HCT116 (cell line): ENCODE results near the gene AXIN2. TPM values are rescaled to one million over a fixed set of nuclear protein-coding genes. Genes with fewer than 3 reads are reported as not detected.

Experiments
- ATAC-seq: fragments of 200-7000 bp; cut with Tn5 transposase; 2 replicates; pipeline ENCODE4 v1.9.1; 2020; ENCODE audit warnings: mild to moderate bottlenecking, moderate library complexity
- BruUV-seq: library from RNA; stranded (reverse); fragments of 400-500 nt; replicated peaks from 2 replicates; lab custom pipeline; 2021; lab: Mats Ljungman, UMichigan
- CTCF ChIA-PET: fragments of 300-600 bp; sonication (Branson Sonifier 250); formaldehyde crosslinking; loops from one replicate; lab custom pipeline; 2021; ENCODE audit warnings: antibody characterized with exemption; lab: Charles Lee
- POLR2A ChIA-PET: fragments of 300-600, 350-600 bp; sonication (Branson Sonifier 250); formaldehyde crosslinking; loops from one replicate; lab custom pipeline; 2021; ENCODE audit warnings: antibody characterized with exemption; lab: Charles Lee
- RAD21 ChIA-PET, 2 experiments: fragments of 300-600 bp; sonication (Branson Sonifier 250); formaldehyde crosslinking; loops; one replicate each; lab custom pipeline; 2023; ENCODE audit warnings: low total read pairs in 2 of 2; ENCODE audit not compliant: uncharacterized antibody in 2 of 2, unreplicated experiment in 2 of 2, low non-redundant PET in 1 of 2; lab: Charles Lee
- DNase-seq: peaks from one replicate; pipeline ENCODE4 v3.0.0-alpha.2; 2010; ENCODE audit warnings: low read depth, low spot score
- H2AFZ ChIP-seq: fragments of 200-600 bp; shearing (Covaris generic), sonication (generic); 2 replicates; pipeline ENCODE4 v1.6.1; 2017; ENCODE audit warnings: low read depth, mixed run types, mixed read lengths, antibody characterized with exemption, low read length; ENCODE audit not compliant: poor library complexity, severe bottlenecking
- H3K27ac ChIP-seq: 2 replicates; pipeline ENCODE4 v1.5.1; 2012; ENCODE audit warnings: low read depth, low read length
- H3K27me3 ChIP-seq: fragments of 200-600 bp; sonication (generic); 2 replicates; pipeline ENCODE4 v1.6.1; 2016; ENCODE audit warnings: mixed run types, low read length, mixed read lengths; ENCODE audit not compliant: insufficient read depth
- H3K36me3 ChIP-seq, 2 experiments: fragments of 200-500 bp in 1 of 2; fragments of 200-600 bp in 1 of 2; sonication (Bioruptor generic) in 1 of 2; sonication (generic) in 1 of 2; 2 replicates each; pipeline versions ENCODE4 v1.5.1 to v1.6.1; 2014 to 2016; ENCODE audit warnings: low read length in 2 of 2, inconsistent platforms in 1 of 2, mixed read lengths in 1 of 2, mixed run types in 1 of 2; ENCODE audit not compliant: insufficient read depth in 2 of 2, control insufficient read depth in 1 of 2
- H3K4me1 ChIP-seq, 2 experiments: fragments of 200-600 bp in 1 of 2; sonication (generic) in 1 of 2; 2 replicates each; pipeline versions ENCODE4 v1.5.1 to v1.6.1; 2012 to 2017; ENCODE audit warnings: low read length in 2 of 2, inconsistent platforms in 1 of 2, mild to moderate bottlenecking in 1 of 2, mixed read lengths in 1 of 2, mixed run types in 1 of 2, moderate library complexity in 1 of 2; ENCODE audit not compliant: insufficient read depth in 2 of 2, control insufficient read depth in 1 of 2
- H3K4me2 ChIP-seq: fragments of 200-600 bp; sonication (generic); 2 replicates; pipeline ENCODE4 v1.6.1; 2017; ENCODE audit warnings: mixed run types, low read length, mixed read lengths
- H3K4me3 ChIP-seq, 2 experiments: fragments of 200-600 bp in 1 of 2; sonication (generic) in 1 of 2; replicated peaks in 1 of 2; 2 replicates each; pipeline ENCODE4 v1.5.1; 2011 to 2016; ENCODE audit warnings: low read length in 2 of 2, control low read depth in 1 of 2, low read depth in 1 of 2, mild to moderate bottlenecking in 1 of 2, mixed read lengths in 1 of 2, mixed run types in 1 of 2
- H3K79me2 ChIP-seq: fragments of 200-600 bp; sonication (generic); 2 replicates; pipeline ENCODE4 v1.6.1; 2017; ENCODE audit warnings: mild to moderate bottlenecking, mixed run types, low read length, moderate library complexity, mixed read lengths; ENCODE audit not compliant: insufficient read depth
- H3K9ac ChIP-seq: fragments of 200-600 bp; sonication (generic); 2 replicates; pipeline ENCODE4 v1.6.1; 2016; ENCODE audit warnings: low read length, mixed read lengths
- H3K9me2 ChIP-seq: fragments of 200-600 bp; sonication (generic), shearing (Covaris generic); 2 replicates; pipeline ENCODE4 v1.6.1; 2017; ENCODE audit warnings: mixed run types, mild to moderate bottlenecking, moderate library complexity; ENCODE audit not compliant: insufficient read depth
- H3K9me3 ChIP-seq, 2 experiments: fragments of 200-500 bp in 1 of 2; fragments of 200-600 bp in 1 of 2; sonication (Bioruptor generic) in 1 of 2; sonication (generic) in 1 of 2; 2 replicates each; pipeline ENCODE4 v1.6.1; 2014 to 2017; ENCODE audit warnings: low read length in 2 of 2, mixed read lengths in 2 of 2, inconsistent platforms in 1 of 2, low read depth in 1 of 2, mild to moderate bottlenecking in 1 of 2, mixed run types in 1 of 2, moderate library complexity in 1 of 2; ENCODE audit not compliant: control insufficient read depth in 1 of 2, insufficient read depth in 1 of 2
- H4K20me1 ChIP-seq: fragments of 200-600 bp; sonication (generic), shearing (Covaris generic); 2 replicates; pipeline ENCODE4 v1.6.1; 2017; ENCODE audit warnings: mixed run types, mild to moderate bottlenecking, moderate library complexity; ENCODE audit not compliant: insufficient read depth
- CBX3 ChIP-seq: IDR thresholded peaks from 2 replicates; pipeline ENCODE4 v1.6.1; 2012; ENCODE audit warnings: low read depth
- CEBPB ChIP-seq: IDR thresholded peaks from 2 replicates; pipeline ENCODE4 v1.6.1; 2012; ENCODE audit warnings: low read depth
- ELF1 ChIP-seq: IDR thresholded peaks from 2 replicates; pipeline ENCODE4 v1.6.1; 2012; ENCODE audit warnings: low read depth, borderline replicate concordance
- EZH2 ChIP-seq: fragments of 200-600 bp; sonication (generic); IDR thresholded peaks from 2 replicates; pipeline ENCODE4 v1.6.1; 2017; ENCODE audit warnings: antibody characterized with exemption, mixed run types
- FOSL1 ChIP-seq: IDR thresholded peaks from 2 replicates; pipeline ENCODE4 v1.6.1; 2012; ENCODE audit warnings: low read depth
- JUND ChIP-seq: IDR thresholded peaks from 2 replicates; pipeline ENCODE4 v1.6.1; 2012
- POLR2A ChIP-seq: IDR thresholded peaks from 2 replicates; pipeline ENCODE4 v1.7.0; 2011; ENCODE audit warnings: borderline replicate concordance; ENCODE audit not compliant: insufficient read depth, insufficient read length; ENCODE audit errors: extremely low read depth
- POLR2AphosphoS5 ChIP-seq: IDR thresholded peaks from 2 replicates; pipeline ENCODE4 v1.6.1; 2011; ENCODE audit warnings: mild to moderate bottlenecking, low read depth, low read length, moderate library complexity
- RAD21 ChIP-seq: IDR thresholded peaks from 2 replicates; pipeline ENCODE4 v1.6.1; 2012; ENCODE audit warnings: low read depth, mild to moderate bottlenecking
- SIN3A ChIP-seq: IDR thresholded peaks from 2 replicates; pipeline ENCODE4 v1.6.1; 2012; ENCODE audit warnings: low read depth
- SP1 ChIP-seq: IDR thresholded peaks from 2 replicates; pipeline ENCODE4 v1.6.1; 2012; ENCODE audit warnings: low read depth
- SRF ChIP-seq: IDR thresholded peaks from 2 replicates; pipeline ENCODE4 v1.6.1; 2012; ENCODE audit warnings: low read depth
- ZFX ChIP-seq: fragments of 450-650 bp; IDR thresholded peaks from 2 replicates; pipeline ENCODE4 v1.6.1; 2017
- intact Hi-C: fragments of 100-400 bp; cut with micrococcal nuclease; formaldehyde crosslinking; loops from 2 replicates; pipeline ENCODE4 v1.10.0; 2022
- total RNA-seq: library from RNA; stranded (reverse); gene quantifications from one replicate; pipeline ENCODE4 v1.2.1, GENCODE V29; 2021; ENCODE audit not compliant: unreplicated experiment
- TF ChIP-seq, protein P1 (sequence below): IDR thresholded peaks from 2 replicates; pipeline ENCODE4 v1.6.1; 2012
- TF ChIP-seq, protein P2 (sequence below): IDR thresholded peaks from 2 replicates; pipeline ENCODE4 v1.6.1; 2012
- TF ChIP-seq, protein P3 (sequence below): IDR thresholded peaks from 2 replicates; pipeline ENCODE4 v1.6.1; 2011; ENCODE audit warnings: mild to moderate bottlenecking, low read length, moderate library complexity; ENCODE audit not compliant: insufficient replicate concordance; ENCODE audit errors: extremely low read depth
- TF ChIP-seq, protein P4 (sequence below): IDR thresholded peaks from 2 replicates; pipeline ENCODE4 v1.6.1; 2012; ENCODE audit warnings: low read depth

Gene AXIN2
- total RNA-seq, 1 experiment from 2014 or later = 7.1 TPM

DNA sequence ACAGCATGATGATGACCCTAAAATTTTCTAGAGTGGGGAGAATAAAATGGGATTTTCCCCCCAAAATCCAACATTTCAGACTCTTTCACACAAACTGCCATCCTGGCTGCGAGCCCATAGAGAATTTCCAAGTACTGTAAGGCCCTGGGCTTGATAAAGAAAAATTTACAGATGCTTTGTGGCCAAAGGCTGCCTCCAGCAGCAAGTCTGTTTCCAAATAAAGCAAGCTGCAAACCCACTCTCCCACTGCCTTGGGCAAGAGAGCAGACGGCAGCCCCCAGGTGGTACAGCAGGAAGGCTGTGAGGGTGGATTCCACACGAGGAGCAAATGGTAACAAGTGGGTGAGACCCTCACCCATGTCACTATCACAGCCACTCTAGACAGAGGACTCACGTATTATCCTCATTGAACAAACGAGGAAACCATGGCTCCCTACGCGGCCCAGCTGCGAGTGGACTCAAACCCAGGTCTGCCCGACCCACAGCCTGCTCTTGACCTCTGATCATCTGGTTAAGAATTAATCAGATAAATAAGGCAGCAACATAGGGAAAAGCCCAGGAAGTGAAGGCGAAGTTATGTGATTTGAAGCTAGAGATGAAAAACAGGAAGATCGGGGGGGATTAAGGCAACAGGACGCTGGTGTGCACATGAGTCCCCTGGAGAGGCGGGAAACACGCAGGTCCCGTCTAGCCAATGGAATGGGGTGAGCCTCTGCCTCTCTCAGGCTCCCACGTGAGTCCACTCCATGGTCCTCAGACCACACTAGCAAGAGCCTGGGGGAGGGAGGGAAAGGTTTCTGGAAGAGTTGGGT is 37.4 kb downstream of the AXIN2 start:
- Histone ChIP-seq H3K4me3 (no peak overlapping the region), H3K27me3 (no peaks in the 10 kb centered on the region), H3K4me1 (peaks cover 0 to 5% of the 10 kb centered on the region in 2 experiments; a peak in 1 of 4 replicates), H3K9ac (no peak overlapping the region), H3K9me3 (no peaks in the 10 kb centered on the region), H3K79me2 (no peaks in the 10 kb centered on the region), H4K20me1 (no peaks in the 10 kb centered on the region), H2AFZ (no peak overlapping the region), H3K27ac (no peak overlapping the region; the same call in 1 of the 2 replicates), H3K9me2 (no peaks in the 10 kb centered on the region), H3K4me2 (no peak overlapping the region), H3K36me3 (peaks cover 0 to 4% of the 10 kb centered on the region in 2 experiments; a peak in 1 of 4 replicates)
- ATAC-seq (no peak), DNase-seq (no peak)
- ChIA-PET RAD21 (no interaction called here), CTCF (no interaction called here), POLR2A (no interaction called here)
- TF ChIP-seq RAD21 (no peak), CEBPB (no peak), POLR2AphosphoS5 (no peak), SRF (no peak), POLR2A (no peak), JUND (no peak), FOSL1 (no peak), EZH2 (no peak), SIN3A (no peak), CBX3 (no peak), ELF1 (no peak), ZFX (no peak), SP1 (no peak)
- TF ChIP-seq, protein P1, sequence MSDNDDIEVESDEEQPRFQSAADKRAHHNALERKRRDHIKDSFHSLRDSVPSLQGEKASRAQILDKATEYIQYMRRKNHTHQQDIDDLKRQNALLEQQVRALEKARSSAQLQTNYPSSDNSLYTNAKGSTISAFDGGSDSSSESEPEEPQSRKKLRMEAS = no peak
- TF ChIP-seq, protein P2, sequence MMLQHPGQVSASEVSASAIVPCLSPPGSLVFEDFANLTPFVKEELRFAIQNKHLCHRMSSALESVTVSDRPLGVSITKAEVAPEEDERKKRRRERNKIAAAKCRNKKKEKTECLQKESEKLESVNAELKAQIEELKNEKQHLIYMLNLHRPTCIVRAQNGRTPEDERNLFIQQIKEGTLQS = no peak
- TF ChIP-seq, protein P3, sequence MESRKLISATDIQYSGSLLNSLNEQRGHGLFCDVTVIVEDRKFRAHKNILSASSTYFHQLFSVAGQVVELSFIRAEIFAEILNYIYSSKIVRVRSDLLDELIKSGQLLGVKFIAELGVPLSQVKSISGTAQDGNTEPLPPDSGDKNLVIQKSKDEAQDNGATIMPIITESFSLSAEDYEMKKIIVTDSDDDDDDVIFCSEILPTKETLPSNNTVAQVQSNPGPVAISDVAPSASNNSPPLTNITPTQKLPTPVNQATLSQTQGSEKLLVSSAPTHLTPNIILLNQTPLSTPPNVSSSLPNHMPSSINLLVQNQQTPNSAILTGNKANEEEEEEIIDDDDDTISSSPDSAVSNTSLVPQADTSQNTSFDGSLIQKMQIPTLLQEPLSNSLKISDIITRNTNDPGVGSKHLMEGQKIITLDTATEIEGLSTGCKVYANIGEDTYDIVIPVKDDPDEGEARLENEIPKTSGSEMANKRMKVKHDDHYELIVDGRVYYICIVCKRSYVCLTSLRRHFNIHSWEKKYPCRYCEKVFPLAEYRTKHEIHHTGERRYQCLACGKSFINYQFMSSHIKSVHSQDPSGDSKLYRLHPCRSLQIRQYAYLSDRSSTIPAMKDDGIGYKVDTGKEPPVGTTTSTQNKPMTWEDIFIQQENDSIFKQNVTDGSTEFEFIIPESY = no peak
- TF ChIP-seq, protein P4, sequence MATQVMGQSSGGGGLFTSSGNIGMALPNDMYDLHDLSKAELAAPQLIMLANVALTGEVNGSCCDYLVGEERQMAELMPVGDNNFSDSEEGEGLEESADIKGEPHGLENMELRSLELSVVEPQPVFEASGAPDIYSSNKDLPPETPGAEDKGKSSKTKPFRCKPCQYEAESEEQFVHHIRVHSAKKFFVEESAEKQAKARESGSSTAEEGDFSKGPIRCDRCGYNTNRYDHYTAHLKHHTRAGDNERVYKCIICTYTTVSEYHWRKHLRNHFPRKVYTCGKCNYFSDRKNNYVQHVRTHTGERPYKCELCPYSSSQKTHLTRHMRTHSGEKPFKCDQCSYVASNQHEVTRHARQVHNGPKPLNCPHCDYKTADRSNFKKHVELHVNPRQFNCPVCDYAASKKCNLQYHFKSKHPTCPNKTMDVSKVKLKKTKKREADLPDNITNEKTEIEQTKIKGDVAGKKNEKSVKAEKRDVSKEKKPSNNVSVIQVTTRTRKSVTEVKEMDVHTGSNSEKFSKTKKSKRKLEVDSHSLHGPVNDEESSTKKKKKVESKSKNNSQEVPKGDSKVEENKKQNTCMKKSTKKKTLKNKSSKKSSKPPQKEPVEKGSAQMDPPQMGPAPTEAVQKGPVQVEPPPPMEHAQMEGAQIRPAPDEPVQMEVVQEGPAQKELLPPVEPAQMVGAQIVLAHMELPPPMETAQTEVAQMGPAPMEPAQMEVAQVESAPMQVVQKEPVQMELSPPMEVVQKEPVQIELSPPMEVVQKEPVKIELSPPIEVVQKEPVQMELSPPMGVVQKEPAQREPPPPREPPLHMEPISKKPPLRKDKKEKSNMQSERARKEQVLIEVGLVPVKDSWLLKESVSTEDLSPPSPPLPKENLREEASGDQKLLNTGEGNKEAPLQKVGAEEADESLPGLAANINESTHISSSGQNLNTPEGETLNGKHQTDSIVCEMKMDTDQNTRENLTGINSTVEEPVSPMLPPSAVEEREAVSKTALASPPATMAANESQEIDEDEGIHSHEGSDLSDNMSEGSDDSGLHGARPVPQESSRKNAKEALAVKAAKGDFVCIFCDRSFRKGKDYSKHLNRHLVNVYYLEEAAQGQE = no peak
- intact Hi-C loops = no loop called here
- no TSS peak for BruUV-seq
